Medulla oblongata (tissue), 1 donor: Measurements from ENCODE around the gene CLK2.
A peak's percentile ranks its signal among the peaks of the same experiment; 100 is the strongest.
"Not testable (repeated sequence)": the region's sequence is repeated elsewhere in the genome, so short reads cannot be mapped to it uniquely, and the experiment has no call there.

Source experiments
- DNase-seq: peaks from one replicate; pipeline ENCODE4 v3.0.0-alpha.2; 2015; ENCODE audit errors: extremely low spot score

Gene CLK2

GRCh38 chr1:155267373-155267772, 5.9 kb downstream of the CLK2 start:
- DNase-seq = no peak

DNA sequence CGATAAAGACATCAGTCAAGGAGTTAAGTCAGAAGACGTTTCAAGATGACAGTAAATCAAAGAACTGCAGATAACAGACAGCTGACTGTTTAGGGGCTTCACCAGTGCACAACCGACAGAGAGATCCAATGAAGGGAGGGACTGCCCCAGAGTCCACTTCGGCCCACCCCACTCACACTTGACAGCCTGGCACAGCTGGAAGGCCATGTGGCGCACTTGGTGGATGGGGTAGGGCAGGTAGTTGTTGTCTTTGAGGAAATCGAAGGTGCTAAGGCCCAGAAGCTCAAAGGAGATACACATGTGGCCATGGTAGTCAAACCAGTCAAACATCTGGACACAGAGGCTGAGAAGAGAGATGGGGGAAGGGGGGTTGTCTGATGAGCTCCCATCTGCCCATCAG, 6.8 kb downstream of the CLK2 start:
- no peak for DNase-seq

GRCh38 chr1:155263067-155263466, 10.2 kb downstream of the CLK2 start:
- no peak for DNase-seq

DNA sequence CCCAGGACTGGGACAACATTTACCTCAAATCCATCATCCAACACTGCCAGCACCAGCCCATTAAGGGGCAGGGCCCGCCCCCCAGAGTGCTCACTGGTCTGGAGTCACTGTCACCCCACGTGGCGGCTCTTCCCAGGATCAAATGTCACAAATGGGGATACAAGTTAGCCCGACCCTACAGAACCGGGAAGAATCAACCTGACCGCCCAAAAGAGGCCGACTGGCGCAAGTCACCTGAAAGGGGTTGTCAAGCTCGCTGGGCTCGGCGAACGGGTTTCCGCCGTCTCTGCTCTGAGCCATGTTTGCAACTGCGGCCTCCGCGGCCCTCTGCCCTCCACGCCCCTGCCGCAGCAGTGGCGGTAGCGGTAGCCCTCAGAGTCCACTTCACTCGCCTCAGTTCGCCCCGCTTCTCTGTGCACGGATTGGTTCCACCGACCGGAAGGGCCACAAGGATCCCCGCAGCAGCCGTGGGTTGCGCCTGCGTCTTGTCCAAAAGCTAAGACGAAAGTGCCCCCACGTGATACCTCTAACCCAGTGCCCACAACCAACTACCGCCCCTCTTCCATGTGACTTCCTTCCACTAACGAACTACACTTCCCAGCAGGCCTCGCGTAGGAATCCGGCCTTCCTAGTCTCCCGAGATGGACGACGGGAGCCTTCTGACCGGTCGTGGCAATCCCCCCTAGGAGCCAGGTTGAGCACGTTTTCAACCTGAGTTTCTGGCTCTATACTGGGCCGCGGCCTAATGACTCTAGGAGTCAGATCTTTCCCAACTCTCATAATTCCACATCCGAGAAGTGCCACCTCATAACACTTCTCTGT, 11.2 kb downstream of the CLK2 start, which contains the start of gene SCAMP3:
Gene SCAMP3 (minus strand): TSS at position 509 of the 822 bp plus-strand sequence. CDS start 209 bp downstream, at position 300.
- peak; percentile 100 for DNase-seq

DNA sequence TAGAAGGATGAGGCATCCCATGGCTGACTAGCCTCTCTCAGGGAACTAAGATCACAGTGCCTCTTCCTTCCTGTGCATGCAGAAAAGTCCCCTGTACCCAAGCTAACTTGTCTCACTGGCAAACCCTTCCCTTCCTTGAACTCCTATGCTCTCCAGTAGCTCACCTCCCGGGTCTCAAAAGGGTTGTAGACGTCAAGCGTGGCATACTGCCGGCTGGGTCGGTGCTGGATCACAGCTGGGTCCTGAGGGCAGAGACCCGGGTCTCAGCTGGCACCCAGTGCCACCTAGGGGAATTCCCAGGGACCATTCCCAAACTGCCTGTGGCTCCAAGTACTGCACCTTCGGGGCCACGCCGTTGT, 11.8 kb downstream of the CLK2 start:
- no peak for DNase-seq

- DNase-seq = no peak
Observed at GRCh38 chr1:155260276-155260675, 13.0 kb downstream of the CLK2 start.

DNA sequence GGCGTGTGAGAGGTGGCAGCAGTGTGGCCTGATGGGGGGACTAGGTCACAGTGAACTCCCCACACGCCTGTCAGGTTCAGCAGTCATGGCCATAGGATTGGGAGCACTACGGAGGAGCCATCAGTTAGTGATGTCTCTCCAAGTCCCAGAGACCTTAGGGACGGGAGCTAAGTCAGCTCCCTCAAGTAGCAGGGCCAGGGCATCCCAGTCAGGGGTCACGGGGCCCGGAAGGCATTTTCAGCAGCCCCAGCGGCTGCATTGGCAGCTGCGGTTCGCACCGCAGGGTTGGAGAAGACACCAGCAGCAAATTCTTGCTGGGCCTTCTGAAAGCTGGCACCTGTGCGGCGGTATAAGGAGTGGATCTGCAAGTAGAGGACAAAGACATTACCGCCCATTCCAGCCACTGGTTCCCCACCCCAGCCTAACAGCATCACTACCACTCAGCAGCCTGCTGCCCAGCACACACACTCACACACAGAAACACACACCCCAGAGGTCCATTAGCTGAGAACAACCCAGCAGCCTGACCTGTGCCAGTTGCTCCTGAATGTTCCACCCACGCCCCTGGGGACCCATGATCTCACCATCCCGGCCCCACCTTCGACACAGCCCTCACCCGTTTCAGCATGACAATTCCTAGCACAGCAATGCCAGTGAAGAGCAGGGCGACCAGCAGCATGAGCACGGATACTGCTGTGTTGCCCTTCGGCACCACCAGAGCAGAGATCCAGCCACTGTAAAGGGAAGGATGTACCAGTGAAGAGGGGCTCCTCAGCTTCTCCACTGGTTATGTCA, 17.0 kb downstream of the CLK2 start:
- no peak for DNase-seq

DNA sequence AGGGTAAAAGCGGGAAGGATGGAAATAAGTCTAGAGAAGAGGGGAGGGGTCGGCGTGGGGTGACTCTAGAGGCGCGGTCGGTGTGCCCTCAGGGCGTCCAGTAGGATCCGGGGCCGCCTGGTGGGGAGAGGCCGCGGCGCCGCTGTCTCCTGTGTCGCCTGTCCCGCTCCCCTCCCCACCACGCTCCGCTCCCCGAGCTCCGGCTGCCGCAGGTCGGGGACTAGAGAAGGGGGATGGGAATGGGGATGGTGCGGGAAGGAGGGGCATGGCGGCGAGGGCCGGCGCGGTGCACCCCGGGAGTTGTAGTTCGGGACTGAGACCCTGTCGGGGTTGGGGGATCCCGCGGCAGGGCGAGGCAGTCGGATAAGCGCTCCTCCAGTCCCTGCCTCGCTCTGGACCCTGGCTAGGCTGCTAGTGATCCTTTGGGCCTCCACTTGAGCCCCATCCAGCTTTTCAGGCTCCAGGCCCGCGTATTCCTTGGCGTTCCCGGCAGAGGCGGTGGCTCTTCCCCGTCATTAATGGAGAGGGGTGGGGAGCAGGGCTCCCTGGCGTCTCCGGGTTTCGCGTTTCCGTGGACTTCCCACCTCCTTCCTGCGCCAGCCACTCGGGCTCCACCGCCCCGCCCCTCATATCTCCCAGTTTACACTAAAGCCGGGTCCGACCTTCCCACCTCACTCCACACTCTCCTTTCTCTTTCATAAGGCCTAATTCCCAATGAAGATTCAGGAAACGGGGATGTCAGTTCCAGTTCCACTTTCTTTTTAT, 17.9 kb downstream of the CLK2 start, which contains the start of gene ENTREP3:
Gene ENTREP3 (minus strand): TSS at position 241 of the 765 bp plus-strand sequence. CDS start 606 bp downstream, outside the sequence.
- peak; percentile 91 for DNase-seq

GRCh38 chr1:155254714-155255242, 18.5 kb downstream of the CLK2 start:
- DNase-seq = no peak

GRCh38 chr1:155254228-155254713, 19.0 kb downstream of the CLK2 start:
- DNase-seq = no peak

DNA sequence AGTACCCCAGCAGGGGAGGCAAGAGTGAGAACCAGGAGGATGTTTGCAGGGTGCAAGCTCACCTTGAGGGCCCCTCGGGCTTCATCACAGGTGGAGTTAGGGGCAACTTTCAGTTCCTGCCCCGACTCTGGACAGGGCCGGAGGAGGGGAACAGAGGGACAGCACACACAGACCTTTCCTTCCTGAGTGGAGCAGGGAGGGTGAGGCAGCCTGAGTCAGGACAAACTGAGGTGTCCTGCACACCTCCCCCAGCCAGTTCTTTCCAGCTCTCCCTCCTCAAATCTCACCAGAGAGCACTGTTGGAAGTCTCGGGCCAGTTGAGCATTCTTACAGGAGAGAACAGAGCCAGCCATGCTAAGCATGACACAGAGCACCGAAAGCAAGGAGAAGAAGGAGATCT, 19.5 kb downstream of the CLK2 start:
- DNase-seq = no peak

DNA sequence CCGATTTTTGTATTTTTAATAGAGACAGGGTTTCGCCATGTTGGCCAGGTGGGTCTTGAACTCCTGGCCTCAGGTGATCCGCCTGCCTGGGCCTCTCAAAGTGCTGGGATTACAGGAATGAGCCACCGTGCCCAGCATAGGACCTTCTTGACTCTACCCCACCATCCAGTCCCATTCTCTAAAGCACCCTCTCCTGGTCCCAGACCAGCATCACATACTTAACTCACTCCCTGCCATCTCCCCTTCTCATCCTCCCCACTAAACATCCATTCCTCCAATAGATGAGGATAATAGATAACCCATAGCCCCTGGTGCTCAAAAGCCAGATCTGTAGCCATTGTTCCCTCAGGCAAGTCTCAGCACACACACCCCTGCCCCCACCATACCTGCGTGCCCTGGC, 20.1 kb downstream of the CLK2 start:
- DNase-seq = no peak

DNA sequence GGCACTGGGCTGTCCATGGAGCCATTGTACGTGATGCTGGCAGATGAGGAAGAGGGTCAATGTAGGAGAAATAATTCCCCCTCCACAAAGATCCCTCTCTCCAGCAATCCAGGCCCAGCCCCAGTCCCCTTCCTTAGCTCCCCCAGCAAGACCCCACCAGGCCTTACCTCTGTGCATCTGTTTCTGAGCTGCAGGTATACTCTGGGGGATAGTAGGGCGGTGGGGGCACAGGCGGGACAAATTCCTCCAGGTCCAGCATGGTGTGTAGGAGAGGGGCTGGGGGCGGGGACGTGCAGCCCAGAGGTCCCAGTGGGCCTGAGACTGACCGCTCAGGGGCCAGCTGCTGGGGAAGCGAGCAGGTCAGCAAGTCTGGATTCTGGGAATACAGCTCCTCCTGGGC, 21.7 kb downstream of the CLK2 start:
- DNase-seq = no peak

GRCh38 chr1:155250633-155251449, 22.5 kb downstream of the CLK2 start:
- peak; percentile 96 for DNase-seq

DNA sequence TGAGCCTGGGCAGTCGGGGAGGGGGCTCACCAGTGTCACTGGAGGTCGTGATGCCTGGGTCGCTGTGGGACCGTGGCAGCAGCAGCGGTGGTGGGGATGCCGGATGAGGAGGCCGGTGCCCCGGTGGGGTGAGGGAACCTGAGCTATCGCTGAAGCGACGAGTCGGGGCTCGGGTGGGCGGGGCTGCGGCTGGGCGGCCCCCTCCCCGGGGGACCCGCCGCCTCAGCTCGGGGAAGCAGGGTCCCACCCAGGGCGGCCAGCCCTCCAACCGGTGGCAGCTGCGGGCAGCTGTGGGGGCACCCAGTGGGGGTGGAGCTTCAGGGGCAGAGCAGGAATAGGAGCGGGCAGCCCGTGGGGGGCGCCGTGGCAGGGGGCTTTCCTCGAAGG, 23.1 kb downstream of the CLK2 start:
- no peak for DNase-seq

- no peak for DNase-seq
Observed at GRCh38 chr1:155247667-155248553, 25.4 kb downstream of the CLK2 start.

DNA sequence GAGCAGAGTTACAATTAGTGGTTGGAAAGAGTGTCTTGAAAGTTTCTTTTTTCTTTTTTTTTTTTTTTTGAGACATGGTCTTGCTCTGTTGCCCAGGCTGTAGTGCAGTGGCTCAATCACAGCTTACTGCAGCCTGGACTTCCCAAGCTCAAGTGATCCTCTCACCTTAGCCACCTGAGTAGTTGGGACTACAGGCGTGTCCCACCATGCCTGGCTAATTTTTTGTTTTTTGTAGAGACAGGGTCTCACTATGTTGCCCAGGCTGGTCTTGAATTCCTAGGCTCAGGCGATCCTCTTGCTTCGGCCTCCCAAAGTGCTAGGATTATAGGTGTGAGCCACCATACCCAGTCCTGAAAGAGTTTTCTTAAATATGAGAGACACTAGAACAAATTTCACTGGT, 26.5 kb downstream of the CLK2 start:
- DNase-seq = not testable (repeated sequence)

DNA sequence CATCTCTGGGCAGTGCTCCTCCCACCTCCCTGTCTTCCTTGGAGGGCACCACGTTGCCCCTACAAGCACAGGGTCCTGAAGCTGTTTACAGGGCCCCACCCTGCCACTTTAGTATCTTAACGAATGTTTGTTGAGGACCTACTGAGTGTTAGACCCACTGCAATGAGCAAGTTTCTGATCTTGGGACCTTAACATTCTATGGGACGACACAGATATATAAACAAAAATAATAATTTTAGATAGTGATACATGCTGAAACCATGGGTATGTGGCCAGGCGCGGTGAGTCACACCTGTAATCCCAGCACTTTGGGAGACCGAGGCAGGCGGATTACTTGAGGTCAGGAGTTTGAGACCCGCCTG, 28.2 kb downstream of the CLK2 start:
- no peak for DNase-seq

DNA sequence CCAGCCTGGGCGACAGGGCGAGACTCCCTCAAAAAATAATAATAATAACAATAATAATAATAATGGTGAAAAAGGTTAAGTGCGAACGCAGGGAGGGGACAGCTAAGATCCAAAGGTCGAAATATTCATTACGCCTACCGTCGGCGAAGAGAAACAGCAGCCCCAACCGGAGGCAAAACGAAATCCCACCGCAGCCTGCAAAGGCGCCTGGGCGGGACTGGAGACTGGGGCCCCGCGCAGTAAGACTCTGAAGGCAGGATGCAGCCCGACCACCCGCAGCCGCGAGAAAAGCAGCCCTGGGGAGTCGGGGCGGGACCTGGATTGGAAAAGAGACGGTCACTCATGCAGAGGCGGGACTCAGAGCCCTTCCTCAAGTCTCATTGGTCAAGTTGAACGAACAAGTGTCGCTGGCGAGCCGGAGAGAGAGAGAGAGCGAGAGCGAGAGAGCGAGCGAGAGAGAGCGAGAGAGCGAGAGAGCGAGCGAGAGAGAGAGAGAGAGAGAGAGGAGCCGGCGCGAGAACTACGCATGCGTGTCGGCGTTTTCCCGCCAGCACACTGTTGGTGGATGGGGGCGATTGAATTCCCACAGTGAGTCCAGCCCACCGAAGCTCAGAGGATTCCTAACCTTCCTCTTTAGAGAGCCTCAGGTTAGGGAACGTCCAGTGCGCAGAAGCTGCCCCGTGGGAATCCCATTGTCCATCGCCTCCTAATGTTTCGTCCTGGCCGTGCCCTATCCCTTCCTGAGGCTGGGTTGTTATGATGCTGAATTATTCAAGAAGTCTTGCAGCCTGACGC, 28.7 kb downstream of the CLK2 start:
- peak; percentile 100 for DNase-seq
